ENCODE results near the gene TEX12. TPM values are rescaled to one million over a fixed set of nuclear protein-coding genes. Genes with fewer than 3 reads are reported as not detected.

The TEX12 gene
- total RNA-seq, 2 donors from 2014 or later: not detected

DNA sequence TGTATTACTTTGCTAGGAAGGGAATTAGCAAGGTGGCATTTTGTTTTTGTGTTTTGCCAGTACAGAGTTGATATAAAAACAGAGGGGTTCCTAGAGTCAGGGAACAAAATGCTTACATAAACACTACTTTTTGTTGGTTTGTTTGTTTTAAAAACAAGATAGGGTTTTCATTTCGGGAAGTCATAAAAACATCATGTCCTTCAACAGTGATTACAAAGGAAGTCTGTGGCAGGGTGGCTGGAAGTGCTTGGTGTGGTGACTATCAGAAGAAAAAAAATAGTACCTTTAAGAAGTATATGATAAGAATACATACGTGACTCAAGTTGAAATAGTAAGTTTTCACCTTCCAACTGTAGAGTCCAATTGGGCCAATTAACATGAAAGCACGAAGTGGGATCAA, 2.1 kb upstream of the TEX12 start:
- no peak for TF ChIP-seq POLR2A (IDR thresholded peaks at IDR 0.05)
- TF ChIP-seq, protein P1, sequence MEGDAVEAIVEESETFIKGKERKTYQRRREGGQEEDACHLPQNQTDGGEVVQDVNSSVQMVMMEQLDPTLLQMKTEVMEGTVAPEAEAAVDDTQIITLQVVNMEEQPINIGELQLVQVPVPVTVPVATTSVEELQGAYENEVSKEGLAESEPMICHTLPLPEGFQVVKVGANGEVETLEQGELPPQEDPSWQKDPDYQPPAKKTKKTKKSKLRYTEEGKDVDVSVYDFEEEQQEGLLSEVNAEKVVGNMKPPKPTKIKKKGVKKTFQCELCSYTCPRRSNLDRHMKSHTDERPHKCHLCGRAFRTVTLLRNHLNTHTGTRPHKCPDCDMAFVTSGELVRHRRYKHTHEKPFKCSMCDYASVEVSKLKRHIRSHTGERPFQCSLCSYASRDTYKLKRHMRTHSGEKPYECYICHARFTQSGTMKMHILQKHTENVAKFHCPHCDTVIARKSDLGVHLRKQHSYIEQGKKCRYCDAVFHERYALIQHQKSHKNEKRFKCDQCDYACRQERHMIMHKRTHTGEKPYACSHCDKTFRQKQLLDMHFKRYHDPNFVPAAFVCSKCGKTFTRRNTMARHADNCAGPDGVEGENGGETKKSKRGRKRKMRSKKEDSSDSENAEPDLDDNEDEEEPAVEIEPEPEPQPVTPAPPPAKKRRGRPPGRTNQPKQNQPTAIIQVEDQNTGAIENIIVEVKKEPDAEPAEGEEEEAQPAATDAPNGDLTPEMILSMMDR (IDR thresholded peaks at IDR 0.05): no peak
- Histone ChIP-seq H3K9me3 (no peaks in the 10 kb centered on the region), H3K36me3 (replicated peaks in 1 of 2; ENCODE audit: insufficient read depth in 1 of 2, low read depth in 2 of 2) (no peaks in the 10 kb centered on the region), H3K4me3 (no peak overlapping the region), H3K27ac (no peak overlapping the region), H3K27me3 (no peaks in the 10 kb centered on the region), H3K4me1 (no peaks in the 10 kb centered on the region)
- intact Hi-C loops (cut with DNase I): no loop called here
- DNase-seq (no peak), ATAC-seq (no peak)
- 41 to 47% methylated on average over 3 of the region's 3 CpGs for WGBS, 2 donors

DNA sequence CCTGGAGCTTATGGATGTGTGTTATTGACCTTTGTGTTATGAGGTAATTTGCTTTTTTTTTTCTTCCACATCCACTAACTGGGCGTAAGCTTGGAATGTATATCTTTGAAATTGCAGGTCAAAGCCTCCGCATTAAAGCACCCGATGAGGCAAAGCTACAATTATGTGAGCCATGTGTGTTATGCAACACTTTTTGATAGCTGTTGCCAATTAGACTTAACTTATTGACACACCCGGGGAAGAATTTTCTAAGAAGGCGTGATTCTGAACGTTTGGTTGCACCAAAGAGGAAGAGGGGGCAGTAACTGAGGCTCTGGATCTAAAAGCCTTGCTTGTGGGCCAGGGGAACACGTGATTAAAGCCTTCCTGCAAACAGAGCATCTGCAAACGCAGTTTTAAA, 610 bp upstream of the TEX12 start:
- ATAC-seq: no peak
- no peak overlapping the region for H3K4me3 ChIP-seq
- no peak for DNase-seq
- no peaks in the 10 kb centered on the region for H3K4me1 ChIP-seq
- TF ChIP-seq POLR2A (IDR thresholded peaks at IDR 0.05): no peak
- TF ChIP-seq, protein P1 (IDR thresholded peaks at IDR 0.05): no peak
- no peak overlapping the region for H3K27ac ChIP-seq
- no peaks in the 10 kb centered on the region for H3K36me3 ChIP-seq (replicated peaks in 1 of 2; ENCODE audit: insufficient read depth in 1 of 2, low read depth in 2 of 2)
- no peaks in the 10 kb centered on the region for H3K9me3 ChIP-seq
- WGBS, 2 donors: 73 to 79% methylated on average over 8 of the region's 8 CpGs
- no peaks in the 10 kb centered on the region for H3K27me3 ChIP-seq
- intact Hi-C loops (cut with DNase I): no loop called here

DNA sequence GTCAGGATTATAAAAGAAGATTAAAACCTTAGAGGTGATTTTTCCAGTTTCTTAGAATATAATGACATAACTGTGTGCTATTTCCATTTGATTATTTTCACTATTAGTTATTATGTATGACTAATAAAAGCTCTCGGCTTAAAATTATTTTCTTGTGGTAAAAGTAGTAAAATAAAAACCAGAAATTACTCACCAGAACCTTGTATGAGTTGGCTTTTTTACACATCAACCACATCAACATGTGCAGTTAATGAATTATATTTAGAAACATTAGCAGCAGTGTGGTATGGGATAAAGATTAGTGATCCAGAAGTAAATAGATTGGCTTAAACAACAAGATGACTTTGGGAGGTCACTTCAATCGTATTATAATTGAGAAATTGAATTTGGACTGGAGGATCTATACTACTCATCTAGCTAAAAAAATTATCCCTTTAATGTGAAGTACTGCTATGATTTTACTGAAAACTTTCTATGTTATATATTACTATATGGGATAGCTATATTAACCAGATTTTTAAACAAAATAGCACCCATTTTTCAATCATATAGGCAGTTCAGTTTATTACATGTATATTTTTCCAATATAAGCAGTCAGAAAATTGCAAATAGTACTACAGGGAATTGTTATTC, 5.3 kb downstream of the TEX12 start:
- 59 to 64% methylated on average over 2 of the region's 2 CpGs for WGBS, 2 donors
- Histone ChIP-seq H3K4me1 (peaks cover 8% of the 10 kb centered on the region), H3K27me3 (no peaks in the 10 kb centered on the region), H3K4me3 (no peak overlapping the region), H3K27ac (no peak overlapping the region), H3K9me3 (no peaks in the 10 kb centered on the region), H3K36me3 (replicated peaks in 1 of 2; ENCODE audit: insufficient read depth in 1 of 2, low read depth in 2 of 2) (no peaks in the 10 kb centered on the region)
- intact Hi-C loops (cut with DNase I): no loop called here
- ATAC-seq (no peak), DNase-seq (no peak)
- TF ChIP-seq, protein P1 (IDR thresholded peaks at IDR 0.05): no peak
- TF ChIP-seq POLR2A (IDR thresholded peaks at IDR 0.05): no peak

DNA sequence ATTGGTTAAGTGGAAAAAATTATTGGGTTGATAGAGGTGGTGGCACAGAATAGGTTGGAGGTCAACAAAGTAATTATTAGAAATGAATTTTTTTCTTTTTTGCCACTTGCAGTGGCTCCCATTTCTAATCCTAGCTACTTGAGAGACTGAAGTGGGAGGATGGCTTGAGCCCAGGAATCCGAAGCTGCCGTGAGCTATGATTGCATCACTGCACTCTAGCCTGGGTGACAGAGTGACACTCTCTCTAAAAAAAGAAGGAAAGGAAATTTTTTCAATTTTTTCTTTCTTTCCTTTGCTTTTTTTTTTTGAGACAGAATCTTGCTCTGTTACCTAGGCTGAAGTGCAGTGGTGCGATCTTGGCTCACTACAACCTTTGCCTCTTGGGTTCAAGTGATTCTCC, 6.0 kb downstream of the TEX12 start:
- no peak for TF ChIP-seq POLR2A (IDR thresholded peaks at IDR 0.05)
- TF ChIP-seq, protein P1 (IDR thresholded peaks at IDR 0.05): no peak
- Histone ChIP-seq H3K4me1 (peaks cover 8% of the 10 kb centered on the region), H3K36me3 (replicated peaks in 1 of 2; ENCODE audit: insufficient read depth in 1 of 2, low read depth in 2 of 2) (no peaks in the 10 kb centered on the region), H3K27ac (no peak overlapping the region), H3K27me3 (no peaks in the 10 kb centered on the region), H3K4me3 (no peak overlapping the region), H3K9me3 (no peaks in the 10 kb centered on the region)
- DNase-seq (no peak), ATAC-seq (no peak)
- 59 to 66% methylated on average over 3 of the region's 3 CpGs for WGBS, 2 donors
- intact Hi-C loops (cut with DNase I): no loop called here

Data from body of pancreas (tissue), 4 donors.